Measurements from ENCODE around the gene COIL. TPM values are rescaled to one million over a fixed set of nuclear protein-coding genes. Genes with fewer than 3 reads are reported as not detected.
"Not testable (repeated sequence)": the region's sequence is repeated elsewhere in the genome, so short reads cannot be mapped to it uniquely, and the experiment has no call there.

COIL gene, protein sequence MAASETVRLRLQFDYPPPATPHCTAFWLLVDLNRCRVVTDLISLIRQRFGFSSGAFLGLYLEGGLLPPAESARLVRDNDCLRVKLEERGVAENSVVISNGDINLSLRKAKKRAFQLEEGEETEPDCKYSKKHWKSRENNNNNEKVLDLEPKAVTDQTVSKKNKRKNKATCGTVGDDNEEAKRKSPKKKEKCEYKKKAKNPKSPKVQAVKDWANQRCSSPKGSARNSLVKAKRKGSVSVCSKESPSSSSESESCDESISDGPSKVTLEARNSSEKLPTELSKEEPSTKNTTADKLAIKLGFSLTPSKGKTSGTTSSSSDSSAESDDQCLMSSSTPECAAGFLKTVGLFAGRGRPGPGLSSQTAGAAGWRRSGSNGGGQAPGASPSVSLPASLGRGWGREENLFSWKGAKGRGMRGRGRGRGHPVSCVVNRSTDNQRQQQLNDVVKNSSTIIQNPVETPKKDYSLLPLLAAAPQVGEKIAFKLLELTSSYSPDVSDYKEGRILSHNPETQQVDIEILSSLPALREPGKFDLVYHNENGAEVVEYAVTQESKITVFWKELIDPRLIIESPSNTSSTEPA
- 19.8 and 20.7 TPM in 2 replicates for total RNA-seq (2014; rRNA removed; shearing (Covaris generic))
- polyA plus RNA-seq (2014; cell fraction: nucleus; rRNA removed): 13.4 and 15.3 TPM in 2 replicates

DNA sequence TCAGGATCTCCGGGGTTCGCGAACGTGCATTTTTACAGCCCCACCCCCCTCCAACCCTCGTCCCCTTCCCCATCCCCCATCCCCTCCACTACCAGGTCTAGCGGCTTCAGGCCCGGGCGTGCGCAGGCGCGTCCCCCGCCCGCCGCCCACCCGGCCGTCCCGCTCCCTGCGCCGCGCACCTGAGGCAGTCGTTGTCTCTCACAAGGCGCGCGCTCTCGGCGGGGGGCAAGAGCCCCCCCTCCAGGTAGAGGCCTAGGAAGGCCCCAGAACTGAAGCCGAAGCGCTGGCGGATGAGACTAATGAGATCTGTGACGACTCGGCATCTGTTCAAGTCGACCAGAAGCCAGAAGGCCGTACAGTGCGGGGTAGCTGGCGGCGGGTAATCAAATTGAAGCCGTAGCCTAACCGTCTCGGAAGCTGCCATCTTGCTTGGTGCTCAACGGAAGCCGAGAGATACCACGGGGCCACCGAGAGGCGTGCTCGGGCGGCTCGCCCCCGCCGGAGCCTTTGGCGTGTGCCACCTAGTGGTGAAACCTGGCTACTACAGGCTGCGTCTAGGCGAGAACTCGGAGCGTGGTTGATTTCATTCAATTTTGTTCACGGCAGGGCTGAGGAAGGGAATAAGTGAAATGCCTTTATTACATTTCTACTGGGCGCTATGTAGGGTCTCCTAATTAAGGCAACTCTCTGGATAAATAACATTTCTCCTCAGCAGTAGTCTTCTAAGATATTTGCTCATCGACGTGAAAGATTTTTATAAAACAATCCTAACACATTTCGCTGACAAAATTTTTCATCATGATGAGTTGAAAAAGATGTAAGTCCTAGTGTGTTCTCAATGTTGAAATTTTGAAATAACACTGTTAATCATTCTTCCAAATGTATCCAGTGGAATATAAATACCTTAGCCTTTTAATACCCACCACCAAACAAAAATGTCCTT, at the start of gene COIL:
TSS of gene COIL (minus strand) at position 455 of the 943 bp plus-strand sequence. CDS start at position 424, 31 bp downstream.
- DNase-seq (ENCODE audit: extremely low read depth, low read depth): peak; percentile 87

DNA sequence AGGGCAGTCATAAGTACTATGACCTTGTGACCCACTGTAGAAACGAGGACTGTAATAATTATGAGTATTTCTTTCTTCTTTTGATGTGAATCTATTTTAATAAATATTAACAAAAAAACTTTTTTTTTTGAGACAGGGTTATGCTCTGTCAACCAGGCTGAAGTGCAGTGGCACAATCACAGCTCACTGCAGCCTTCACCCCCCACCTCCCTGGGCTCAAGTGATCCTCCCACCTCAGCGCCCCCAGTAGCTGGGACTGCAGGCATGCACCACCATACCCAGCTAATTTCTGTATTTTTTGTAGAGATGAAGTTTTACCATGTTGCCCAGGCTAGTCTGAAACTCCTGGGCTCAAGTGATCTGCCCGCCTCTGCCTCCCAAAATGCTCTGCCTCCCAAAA, 49.6 kb upstream of the COIL start:
- no peak for DNase-seq (ENCODE audit: extremely low read depth, low read depth)

DNA sequence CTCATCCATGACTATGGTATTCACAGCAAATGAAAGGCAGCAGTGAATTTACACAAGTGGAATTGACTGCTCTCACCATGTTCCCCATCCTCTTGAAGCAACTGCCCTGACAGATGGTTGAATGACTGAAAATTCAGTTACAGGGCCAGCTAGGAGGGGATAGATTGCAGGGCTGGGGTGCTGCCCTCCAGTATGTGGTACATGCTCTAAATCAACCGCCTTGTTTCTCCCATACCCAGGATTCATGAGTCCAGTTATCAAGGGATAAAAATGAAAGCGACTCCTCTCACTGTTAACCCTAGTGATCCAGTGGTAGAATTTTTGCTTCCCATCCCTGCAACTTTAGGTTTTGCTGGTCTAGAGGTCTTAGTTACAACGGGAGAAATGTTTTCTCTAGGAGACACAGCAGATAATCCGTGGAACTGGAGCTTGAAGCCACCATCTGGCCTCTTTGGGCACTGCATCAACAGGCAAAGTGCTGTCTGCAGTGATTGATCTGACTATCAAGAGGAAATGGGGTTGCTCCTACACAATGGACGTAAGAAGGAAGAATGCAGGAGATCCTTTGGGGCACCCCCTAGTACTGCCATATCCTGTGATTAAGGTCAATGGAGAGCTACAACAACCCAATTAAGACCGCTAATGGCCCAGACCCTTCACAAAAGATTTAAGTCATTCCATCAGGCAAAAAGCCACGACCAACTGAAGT, 49.0 kb upstream of the COIL start:
- peak; percentile 50 for DNase-seq (ENCODE audit: extremely low read depth, low read depth)

DNA sequence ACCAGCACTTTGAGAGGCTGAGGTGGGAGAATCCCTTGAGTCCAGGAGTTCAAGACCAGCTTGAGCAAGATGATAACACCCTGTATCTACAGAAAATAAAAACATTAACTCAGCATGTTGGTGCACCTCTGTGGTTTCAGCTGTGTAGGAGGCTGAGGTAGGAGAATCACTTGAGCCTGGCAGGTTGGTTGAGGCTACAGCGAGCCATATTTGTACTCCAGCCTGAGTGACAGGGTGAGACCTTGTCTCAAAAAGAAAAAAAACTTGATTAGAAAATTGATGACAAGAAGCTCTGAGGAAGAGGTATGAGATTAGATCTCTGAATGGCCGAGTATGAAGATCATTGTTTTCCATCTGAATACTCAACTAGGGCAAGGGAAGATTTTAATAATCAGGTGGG, 48.1 kb upstream of the COIL start:
- DNase-seq (ENCODE audit: extremely low read depth, low read depth): no peak

DNA sequence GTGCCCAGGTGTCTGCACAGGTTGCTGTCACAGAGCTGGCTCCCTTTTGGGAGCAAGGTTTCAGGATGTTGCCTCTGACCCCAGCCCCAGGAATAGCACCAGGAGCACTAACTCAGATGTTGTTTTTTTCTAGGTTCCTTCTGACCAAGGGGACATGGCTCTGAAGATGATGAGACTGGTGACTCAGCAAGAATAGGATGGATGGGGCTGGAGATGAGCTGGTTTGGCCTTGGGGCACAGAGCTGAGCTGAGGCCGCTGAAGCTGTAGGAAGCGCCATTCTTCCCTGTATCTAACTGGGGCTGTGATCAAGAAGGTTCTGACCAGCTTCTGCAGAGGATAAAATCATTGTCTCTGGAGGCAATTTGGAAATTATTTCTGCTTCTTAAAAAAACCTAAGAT, 45.2 kb upstream of the COIL start:
- no peak for DNase-seq (ENCODE audit: extremely low read depth, low read depth)

DNA sequence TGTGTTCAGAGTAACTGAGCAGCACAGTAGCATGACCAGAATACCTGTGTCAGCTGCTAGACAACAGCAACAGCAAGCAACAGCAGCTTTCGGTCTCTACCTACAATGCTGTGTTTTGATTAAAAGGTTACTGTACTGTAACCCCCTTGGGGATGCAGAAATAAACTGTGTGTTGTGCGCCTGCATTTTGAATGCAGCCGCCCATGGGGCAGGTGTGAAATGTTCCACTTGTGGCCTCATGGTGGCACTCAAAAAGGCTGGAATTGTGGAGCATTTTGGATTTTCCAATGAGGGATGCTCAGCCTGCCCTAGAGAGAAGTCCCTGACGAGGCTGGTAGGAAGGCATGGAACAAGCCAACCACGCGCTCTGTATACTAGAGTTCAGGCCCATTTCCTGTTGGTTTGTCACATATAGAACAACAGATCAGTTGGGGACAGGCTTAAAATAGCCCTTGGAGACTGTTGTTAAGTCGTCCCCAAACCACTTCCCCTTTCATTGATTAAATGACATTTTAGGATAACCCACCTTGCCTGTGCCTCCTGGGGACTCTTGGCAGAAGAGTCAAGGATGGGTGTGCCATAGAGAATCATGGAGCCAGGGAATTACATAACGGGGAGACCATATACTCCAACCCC, 44.2 kb upstream of the COIL start:
- no peak for DNase-seq (ENCODE audit: extremely low read depth, low read depth)

DNA sequence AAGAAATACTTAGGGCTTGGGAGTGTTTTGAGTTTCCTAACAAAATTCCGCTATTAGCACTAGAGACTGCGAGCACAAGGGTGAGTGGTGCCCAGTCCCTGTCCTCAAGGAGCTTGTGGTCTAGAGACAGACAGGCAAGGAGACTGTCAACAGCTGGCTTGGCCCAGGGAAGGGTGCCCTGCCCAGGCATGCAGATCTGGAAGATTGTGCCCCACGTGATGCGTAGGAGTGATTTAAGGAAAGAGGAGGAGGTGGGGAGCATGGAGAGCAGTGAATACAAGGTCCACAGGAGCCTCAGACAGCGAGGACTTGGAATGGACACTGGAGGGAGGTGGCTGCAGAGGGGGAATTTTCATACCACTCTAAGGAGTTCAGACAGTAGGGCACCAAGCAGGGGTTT, 42.1 kb upstream of the COIL start:
- DNase-seq (ENCODE audit: extremely low read depth, low read depth): no peak

DNA sequence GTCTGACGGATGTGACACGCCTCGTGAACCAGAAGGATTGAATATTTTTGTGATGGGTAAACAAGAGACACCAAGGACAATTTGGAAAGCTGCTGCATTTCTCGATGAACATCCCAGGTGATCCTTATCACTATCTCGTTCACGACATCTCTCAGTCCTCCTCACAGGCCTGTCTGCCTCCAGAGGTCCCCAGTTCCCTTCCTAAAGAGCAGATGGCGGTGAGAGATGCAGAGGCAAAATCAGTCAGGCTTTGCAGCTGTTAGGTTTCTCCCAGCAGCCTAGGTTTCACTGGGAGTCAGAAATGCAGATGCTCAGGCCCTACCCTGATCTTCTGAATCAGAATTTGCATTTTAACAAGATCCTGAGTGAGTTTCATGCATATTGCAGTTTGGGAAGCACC, 40.7 kb upstream of the COIL start:
- DNase-seq (ENCODE audit: extremely low read depth, low read depth): no peak

DNA sequence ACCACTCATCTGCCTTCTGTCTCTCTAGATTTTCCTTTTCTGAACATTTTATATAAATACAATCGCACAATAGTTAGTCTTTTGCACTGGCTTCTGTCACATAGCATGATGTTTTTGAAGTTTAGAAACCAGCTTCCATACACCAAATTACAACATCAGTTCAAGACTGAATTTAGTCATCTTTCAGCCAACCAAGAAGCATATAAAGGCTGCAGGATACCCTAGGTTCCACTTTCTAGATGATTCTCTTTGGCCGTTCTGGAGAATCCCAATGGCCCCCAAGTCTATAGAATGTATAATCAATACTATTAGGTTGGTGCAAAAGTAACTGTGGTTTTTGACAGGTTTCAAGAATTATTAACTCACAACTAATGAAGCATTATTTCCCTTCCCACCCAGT, 36.5 kb upstream of the COIL start:
- no peak for DNase-seq (ENCODE audit: extremely low read depth, low read depth)

DNA sequence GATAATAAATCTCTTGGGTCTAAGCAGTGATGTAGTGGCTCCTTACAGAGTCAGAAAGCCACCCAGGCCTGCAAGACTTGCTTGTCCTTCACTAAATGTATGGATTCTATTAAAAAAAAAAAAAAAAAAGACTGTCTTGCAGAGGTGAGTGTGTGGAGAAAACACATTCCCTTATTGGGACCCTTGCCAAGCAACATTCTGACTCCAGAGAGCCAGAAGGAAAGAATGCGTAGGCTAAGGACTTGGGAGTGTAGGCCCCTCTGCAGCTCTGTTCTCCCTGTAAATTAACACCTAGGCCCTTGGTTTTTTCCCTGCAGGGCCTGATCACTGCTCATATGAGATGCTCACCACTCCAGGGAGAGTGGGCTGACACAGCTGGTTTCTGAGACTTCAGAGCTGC, 34.9 kb upstream of the COIL start:
- no peak for DNase-seq (ENCODE audit: extremely low read depth, low read depth)

DNA sequence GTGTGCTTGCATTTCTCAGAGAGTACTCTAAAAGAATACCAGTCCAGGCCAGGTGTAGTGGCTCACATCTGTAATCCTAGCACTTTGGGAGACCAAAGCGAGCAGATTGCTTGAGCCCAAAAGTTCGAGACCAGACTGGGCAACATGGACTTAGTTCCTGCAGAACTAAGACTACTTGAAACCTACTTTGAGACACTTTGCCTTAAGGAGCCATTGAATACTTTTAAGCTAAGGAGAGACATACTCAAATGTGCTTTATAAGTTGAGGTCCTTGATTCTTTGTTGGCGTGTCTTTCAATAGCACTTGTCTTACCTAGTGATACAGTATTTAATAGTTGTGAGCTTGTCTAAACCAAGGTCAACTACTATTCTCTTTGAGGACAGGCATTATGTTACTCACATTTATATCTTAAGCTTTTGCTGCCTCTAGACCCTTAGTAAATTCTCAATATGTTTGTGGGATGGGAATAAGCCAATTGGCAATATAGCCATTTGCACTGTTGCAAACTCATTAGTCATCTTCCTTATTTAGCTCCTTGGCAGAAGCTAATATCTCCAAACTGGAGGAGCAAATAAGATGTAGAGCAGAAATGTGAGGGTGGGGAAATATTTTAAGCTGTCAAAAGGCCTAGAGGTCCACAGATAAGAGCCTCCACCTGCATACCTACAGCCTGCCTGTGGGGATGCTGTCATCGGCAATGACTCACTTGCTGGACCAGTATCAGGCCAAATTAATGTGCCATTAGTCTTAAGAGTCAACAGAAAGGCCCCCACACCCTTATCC, 33.4 kb upstream of the COIL start:
- DNase-seq (ENCODE audit: extremely low read depth, low read depth): no peak

DNA sequence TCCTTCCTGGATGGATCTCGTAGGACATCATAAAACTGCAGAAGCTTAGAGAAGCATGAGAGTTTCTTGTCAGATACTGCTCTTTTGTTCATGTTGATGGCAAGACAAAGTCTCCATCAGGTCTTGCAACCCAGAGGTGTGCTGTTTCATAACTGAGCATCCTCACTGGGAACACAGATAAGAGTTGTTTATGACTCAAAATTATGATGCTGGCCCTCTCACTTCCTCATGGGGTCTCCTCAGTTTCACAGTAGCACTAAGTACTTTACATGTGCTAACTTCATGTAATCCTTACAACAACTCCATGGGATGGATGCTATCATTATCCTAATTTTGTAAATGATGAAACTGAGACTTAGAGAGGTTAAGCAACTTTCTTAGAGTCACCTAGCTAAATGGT, 31.5 kb upstream of the COIL start:
- no peak for DNase-seq (ENCODE audit: extremely low read depth, low read depth)

DNA sequence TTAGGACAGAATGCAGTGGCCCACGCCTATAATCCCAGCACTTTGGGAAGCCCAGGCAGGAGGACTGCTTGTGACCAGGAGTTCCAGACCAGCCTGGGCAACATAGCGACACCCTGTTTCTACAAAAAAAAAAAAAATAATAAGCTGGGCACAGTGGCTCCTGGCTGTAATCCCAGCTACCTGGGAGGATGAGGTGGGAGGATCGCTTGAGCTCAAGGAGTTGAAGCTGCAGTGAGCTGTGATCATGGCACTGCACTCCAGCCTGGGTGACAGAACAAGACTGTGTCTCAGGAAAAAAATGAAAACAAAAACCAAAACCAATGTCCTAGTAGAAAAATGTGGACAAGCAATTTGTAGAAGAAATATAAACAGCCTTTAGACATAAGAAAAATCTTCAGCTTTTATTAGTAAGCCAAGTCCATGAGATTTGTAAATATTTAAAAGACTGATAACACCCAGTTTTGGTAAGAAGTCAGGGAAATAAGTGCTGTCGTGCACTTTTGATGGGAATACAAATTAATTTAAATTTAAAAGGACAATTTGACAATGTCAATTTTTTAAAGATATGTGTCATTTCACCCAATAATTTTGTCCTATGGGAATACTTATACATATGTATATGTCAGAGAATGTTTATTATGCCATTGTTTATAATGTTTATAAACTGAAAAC, 28.2 kb upstream of the COIL start:
- DNase-seq (ENCODE audit: extremely low read depth, low read depth): no peak

DNA sequence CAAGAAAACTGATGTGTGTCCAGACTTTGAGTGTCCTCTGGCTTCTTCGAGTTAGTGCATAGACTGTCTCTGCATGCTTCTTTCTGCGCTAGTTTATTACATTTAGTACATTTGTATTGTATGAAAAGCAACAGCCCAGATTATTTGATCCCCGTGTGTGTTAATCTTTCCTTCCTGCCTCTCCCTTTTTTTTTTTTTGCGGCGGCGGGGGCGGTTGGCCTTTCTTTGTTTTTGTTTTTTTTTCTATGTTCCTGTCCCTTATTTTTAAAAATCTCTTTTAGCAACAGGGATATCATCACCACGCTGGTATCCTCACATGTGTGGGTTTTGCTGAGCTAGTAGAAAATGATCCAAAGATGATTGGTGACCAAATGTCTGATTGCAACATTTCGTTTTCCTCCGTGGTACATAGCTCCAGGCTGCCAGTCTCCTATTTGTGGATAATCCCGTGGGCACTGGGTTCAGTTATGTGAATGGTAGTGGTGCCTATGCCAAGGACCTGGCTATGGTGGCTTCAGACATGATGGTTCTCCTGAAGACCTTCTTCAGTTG, 26.5 kb upstream of the COIL start:
- DNase-seq (ENCODE audit: extremely low read depth, low read depth): no peak

DNA sequence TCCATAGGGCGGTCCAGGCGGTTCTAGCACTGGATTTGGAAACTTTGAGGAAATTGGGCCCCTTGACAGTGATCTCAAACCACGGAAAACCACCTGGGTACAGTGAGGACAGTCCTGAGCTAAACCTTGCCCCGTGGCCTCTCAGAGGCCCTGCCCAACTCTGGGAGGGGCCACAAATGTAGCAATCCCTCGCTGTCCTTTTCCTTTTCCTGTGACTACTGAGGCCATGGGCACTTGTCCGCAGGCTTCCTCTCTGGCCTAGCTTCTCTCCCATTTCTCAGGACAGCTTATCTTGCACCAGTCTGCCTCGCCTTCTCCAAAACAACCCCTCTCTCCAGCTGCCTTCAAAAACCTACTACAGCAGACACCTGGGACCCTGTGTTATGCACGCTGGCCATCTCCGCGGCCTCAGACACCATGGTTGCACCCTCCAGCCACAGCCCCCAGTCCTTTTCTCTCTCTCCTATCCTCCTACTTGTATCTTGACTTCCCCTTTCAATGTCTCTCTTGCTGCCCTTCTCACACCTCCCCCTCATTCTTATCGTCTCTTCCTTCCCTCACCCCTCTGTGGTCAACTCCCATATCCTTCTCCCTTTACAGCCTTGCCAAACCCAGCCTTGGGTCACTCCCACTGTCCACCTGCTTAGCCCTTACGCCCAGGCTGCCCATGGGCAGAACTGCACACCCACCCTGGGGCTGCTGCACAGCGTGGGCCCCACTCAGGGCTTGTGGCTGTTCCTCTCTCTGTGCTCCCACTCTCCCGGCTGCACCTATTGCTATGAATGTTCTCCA, 24.7 kb upstream of the COIL start:
- no peak for DNase-seq (ENCODE audit: extremely low read depth, low read depth)

DNA sequence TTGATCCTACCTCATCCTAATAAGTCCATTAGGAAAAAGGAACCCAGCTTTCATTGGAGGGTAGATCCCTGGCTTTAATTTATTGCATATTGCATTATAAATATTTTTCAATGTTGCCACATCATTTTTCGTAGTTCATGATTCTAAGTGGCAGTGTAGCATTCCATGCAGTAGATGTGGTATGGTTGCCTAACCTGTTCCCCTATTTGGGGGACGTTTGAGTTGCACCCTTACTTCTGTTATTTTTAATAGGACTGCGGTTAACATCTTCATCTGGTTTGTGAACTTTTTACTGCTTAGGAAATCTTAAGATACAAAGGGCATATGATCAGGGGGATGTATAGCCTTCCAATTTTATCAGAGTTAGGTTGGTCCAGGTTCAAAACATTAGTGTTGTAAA, 22.5 kb upstream of the COIL start:
- DNase-seq (ENCODE audit: extremely low read depth, low read depth): no peak

DNA sequence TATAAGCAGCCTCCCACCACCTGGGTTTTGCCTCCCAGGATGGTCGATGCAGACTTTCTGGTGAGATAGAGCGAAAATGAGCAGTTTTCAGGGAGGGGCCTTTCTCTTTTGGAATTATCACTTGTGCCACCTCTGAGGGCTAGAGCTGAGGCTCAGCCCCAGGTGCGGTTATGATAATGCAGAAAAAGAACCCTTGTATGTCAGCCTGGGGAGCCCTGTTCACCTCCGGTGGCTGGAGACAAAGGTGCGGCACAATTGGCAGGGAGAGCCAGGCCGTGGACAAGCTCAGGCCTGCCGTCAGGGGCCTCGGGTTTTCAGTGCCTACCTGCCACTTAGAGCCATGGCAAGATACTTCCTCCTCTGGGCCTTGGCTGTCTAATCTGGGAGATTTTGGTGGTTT, 21.5 kb upstream of the COIL start:
- DNase-seq (ENCODE audit: extremely low read depth, low read depth): no peak

DNA sequence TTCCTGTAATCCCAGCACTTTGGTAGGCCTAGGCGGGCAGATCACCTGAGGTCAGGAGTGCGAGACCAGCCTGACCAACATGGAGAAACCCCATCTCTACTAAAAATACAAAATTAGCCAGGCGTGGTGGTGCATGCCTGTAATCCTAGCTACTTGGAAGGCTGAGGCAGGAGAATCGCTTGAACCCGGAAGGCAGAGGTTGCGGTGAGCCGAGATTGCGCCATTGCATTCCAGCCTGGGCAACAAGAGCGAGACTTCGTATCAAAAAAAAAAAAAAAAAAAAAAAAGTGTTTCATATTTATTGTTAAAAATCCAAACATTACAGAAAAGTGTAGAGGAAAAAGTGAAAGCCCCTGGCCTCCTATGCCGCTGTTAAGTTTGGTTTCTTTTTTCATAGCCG, 19.7 kb upstream of the COIL start:
- not testable (repeated sequence) for DNase-seq (ENCODE audit: extremely low read depth, low read depth)
